AG09319 (cell line): ENCODE results near the gene CEP85L.
A peak's percentile ranks its signal among the peaks of the same experiment; 100 is the strongest.

Experiments
- DNase-seq: peaks from one replicate; pipeline ENCODE4 v3.0.0-alpha.2; 2010; ENCODE audit warnings: low read depth; ENCODE audit errors: extremely low read depth
- CTCF ChIP-seq: IDR thresholded peaks from 2 replicates; pipeline ENCODE4 v1.5.1; 2011; ENCODE audit warnings: low read depth, mild to moderate bottlenecking, inconsistent platforms, low read length, moderate library complexity

Gene CEP85L

DNA sequence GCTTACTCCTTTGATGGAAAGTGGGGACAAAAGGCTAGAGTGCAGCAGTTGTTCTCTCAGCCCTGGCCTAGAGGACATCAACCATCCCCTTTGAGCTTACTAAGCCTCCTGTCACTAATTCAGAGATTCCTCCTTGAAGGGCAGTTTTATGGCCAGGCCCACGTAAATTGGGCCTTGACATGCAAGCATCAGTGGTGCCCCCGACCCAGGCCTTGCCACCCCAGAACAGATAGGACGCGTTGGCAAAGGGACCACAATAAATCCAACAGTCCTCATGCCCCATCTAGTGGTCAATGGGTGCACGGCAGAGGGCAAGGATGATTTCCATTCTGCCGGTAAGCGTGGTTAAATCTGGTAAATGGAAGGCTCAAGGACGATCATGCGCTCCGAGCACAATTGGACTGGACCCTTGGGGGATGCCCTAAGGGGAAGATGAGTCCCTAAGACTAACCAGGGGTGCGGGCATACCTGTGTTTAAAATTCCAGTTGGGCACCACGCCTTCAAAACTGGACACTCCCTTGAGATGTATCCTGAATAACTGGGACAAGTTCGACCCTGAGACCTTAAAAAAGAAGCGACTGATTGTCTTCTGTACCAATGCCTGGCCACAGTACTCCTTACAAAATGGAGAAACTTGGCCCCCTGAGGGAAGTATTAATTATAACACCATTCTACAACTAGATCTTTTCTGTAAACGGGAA, 32.6 kb downstream of the CEP85L start:
- peak; percentile 89 for TF ChIP-seq CTCF
- no peak for DNase-seq

DNA sequence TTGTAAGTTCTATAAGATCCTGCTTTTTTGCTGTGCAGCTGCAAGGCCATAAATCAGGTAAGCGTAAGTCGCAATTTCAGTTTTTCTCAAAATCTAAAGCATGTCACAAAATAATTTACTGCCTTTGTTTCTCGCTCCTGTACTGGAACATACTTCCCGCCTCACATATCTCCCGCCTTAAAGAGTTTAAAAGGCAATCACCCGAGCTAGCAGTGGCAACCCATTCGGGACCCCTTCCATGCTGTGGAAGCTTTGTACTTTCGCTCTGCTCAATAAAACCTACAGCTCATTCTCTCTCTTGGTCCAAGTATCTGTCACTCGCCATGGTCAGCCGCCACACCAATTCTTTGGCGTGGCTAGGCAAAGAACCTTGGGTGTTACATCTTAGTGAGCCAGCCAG, 34.0 kb downstream of the CEP85L start:
- TF ChIP-seq CTCF = no peak
- DNase-seq = no peak

DNA sequence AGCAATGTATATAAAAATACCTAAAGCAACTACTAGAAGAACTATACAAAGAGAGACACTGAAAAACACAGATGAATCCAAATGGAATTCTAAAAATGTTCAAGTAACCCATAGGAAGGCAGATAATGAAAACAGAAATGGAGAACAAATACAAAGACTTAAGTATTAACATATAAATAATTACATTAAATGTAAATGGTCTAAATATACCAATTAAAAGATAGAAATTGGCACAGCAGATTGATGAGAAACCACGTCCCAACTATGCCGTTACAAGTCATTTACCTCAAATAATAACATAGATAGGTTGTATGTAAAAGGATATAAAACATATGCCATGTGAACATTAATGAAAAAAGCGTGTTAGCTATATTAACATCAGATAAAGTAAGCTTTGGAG, 40.1 kb downstream of the CEP85L start:
- no peak for DNase-seq
- TF ChIP-seq CTCF = no peak

DNA sequence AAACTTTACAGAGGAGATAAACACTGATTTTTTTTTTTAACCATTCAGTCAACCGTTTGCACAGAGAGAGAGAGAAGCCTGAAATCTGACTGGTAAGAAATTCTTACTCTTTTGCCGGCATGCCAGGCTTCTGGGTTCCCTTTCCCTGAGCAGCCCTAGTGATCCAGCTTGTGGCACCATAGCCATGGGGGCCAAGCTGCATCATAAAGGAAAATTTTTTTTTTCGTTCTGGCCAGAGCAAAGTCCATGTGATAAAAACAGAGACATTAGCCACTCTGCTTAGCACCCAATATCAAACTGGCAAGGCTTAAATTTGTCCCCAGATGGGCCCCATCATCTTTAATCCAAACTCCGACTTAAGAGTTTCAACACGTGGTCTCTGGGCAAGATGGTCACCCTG, 44.5 kb downstream of the CEP85L start:
- TF ChIP-seq CTCF = no peak
- no peak for DNase-seq

DNA sequence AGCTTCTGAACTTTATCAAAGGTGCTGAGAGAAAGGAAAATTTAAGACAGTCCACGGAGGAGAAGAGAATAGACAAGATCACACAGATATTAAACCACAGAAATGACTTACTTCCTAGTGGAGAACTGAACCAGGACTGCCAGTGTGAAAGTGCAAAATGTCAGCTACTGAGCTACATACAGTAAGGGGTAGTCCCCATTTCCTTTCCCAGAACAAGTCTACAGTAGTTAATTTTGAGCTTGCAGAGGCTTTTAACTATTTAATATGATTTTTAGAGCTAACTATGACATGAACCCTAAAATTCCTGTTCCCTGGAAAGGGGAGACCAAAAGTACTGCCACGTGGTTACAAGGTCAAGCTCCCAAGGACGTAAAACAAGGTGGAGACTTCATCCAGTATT, 45.1 kb downstream of the CEP85L start:
- no peak for DNase-seq
- TF ChIP-seq CTCF = no peak

GRCh38 chr6:118603372-118603771, 48.0 kb downstream of the CEP85L start:
- TF ChIP-seq CTCF = no peak

GRCh38 chr6:118602300-118602699, 49.1 kb downstream of the CEP85L start:
- TF ChIP-seq CTCF = no peak
- no peak for DNase-seq

More at GRCh38 chr6:118603372-118603771, 48.0 kb downstream of the CEP85L start:
- no peak for DNase-seq
